BLaER1 treated with 17β-estradiol and CSF1 and Interleukin-3, amounts not matched to agents 10 nM and 100 nM (cell line): Measurements from ENCODE around the gene RIN1.
A peak's percentile ranks its signal among the peaks of the same experiment; 100 is the strongest.
"Not testable (repeated sequence)": the region's sequence is repeated elsewhere in the genome, so short reads cannot be mapped to it uniquely, and the experiment has no call there.

Source experiments
- H3K27ac ChIP-seq, 11 experiments: shearing (Covaris generic); formaldehyde crosslinking; 2 replicates each; pipeline ENCODE4 v1.8.1; 2022
- H3K27me3 ChIP-seq, 11 experiments: shearing (Covaris generic); formaldehyde crosslinking; 2 replicates each; pipeline ENCODE4 v1.8.1; 2022
- H3K36me3 ChIP-seq, 11 experiments: shearing (Covaris generic); formaldehyde crosslinking; 2 replicates each; pipeline ENCODE4 v1.8.1; 2022
- H3K4me1 ChIP-seq, 10 experiments: shearing (Covaris generic); formaldehyde crosslinking; 2 replicates each; pipeline ENCODE4 v1.8.1; 2022
- H3K4me2 ChIP-seq, 11 experiments: shearing (Covaris generic); formaldehyde crosslinking; 2 replicates each; pipeline ENCODE4 v1.8.1; 2022
- H3K4me3 ChIP-seq, 10 experiments: shearing (Covaris generic); formaldehyde crosslinking; 2 replicates each; pipeline ENCODE4 v1.8.1; 2022
- H3K9ac ChIP-seq, 11 experiments: shearing (Covaris generic); formaldehyde crosslinking; 2 replicates each; pipeline ENCODE4 v1.8.1; 2022
- H3K9me3 ChIP-seq, 11 experiments: shearing (Covaris generic); formaldehyde crosslinking; replicated peaks in 1 of 11; 2 replicates each; pipeline ENCODE4 v1.8.1; 2022
- H4K20me1 ChIP-seq, 11 experiments: shearing (Covaris generic); formaldehyde crosslinking; 2 replicates each; pipeline ENCODE4 v1.8.1; 2022
- Cebpa-rat ChIP-seq, 11 experiments: shearing (Covaris generic); IDR thresholded peaks; 2 replicates each; pipeline ENCODE4 v1.8.1; 2022

Gene RIN1

GRCh38 chr11:66362481-66363147 lies 26.4 kb upstream of the RIN1 start:
- Histone ChIP-seq H3K4me1 (peaks cover 0 to 5% (median 0%) of the 10 kb centered on the region in 10 experiments; a peak in 2 of 20 replicates), H3K27me3 (no peaks in the 10 kb centered on the region), H3K4me2 (no peak overlapping the region), H3K9ac (peak overlapping the region in 1 of 11 experiments; percentile 22; a peak in 1 of 22 replicates), H3K9me3 (no peaks in the 10 kb centered on the region), H3K4me3 (no peak overlapping the region), H3K27ac (no peak overlapping the region), H3K36me3 (peaks cover 0 to 75% (median 45%) of the 10 kb centered on the region in 11 experiments; a peak in 19 of 22 replicates), H4K20me1 (peaks cover 0 to 58% (median 20%) of the 10 kb centered on the region in 11 experiments; a peak in 12 of 22 replicates)
- TF ChIP-seq Cebpa-rat (IDR thresholded peaks at IDR 0.05), result no peak

GRCh38 chr11:66361502-66361941 lies 25.3 kb upstream of the RIN1 start:
- Histone ChIP-seq H3K9me3 (no peaks in the 10 kb centered on the region), H3K9ac (peak overlapping the region in 2 of 11 experiments; percentile 14 to 22; a peak in 2 of 22 replicates), H3K36me3 (peaks cover 0 to 66% (median 37%) of the 10 kb centered on the region in 11 experiments; a peak in 17 of 22 replicates), H3K27me3 (no peaks in the 10 kb centered on the region), H3K27ac (peak overlapping the region in 1 of 11 experiments; percentile 22; a peak in 1 of 22 replicates), H3K4me3 (no peak overlapping the region), H3K4me1 (peaks cover 0 to 5% (median 0%) of the 10 kb centered on the region in 10 experiments; a peak in 2 of 20 replicates), H3K4me2 (no peak overlapping the region), H4K20me1 (peaks cover 0 to 51% (median 12%) of the 10 kb centered on the region in 11 experiments; a peak in 10 of 22 replicates)
- no peak for TF ChIP-seq Cebpa-rat (IDR thresholded peaks at IDR 0.05)

DNA sequence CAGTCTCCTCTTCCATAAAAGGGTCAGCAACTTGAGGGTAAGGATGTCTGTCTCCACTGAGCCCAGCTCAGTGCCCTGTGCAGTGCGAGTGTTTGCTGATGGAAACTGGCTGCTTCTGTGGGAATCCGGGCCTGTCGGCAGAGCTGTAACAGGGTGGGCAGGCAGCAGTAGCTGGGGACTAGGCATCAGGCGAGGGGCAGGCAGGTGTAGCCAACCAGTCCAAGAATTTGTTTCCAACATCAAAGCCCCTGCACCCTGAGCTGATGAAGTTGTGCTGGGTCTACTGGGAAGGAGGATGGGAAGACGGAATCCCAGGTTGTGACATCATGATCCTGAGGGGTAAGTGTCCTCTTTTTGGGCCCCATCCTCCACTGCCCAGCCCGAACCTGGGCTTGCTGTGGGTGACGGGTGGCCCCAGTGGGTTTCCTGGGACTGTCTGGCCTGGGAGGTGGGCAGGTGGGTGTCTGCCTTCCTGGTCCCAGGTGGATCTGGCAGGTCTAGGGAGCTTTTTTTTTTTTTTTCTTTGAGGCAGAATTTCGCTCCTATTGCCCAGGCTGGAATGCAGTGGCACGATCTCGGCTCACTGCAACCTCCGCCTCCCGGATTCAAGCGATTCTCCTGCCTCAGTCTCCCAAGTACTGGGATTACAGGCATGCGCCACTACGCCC lies 24.3 kb upstream of the RIN1 start:
- Histone ChIP-seq H4K20me1 (peaks cover 0 to 41% (median 7%) of the 10 kb centered on the region in 11 experiments; a peak in 9 of 22 replicates), H3K4me2 (no peak overlapping the region), H3K9ac (no peak overlapping the region), H3K9me3 (no peaks in the 10 kb centered on the region), H3K4me1 (no peaks in the 10 kb centered on the region), H3K27ac (no peak overlapping the region), H3K4me3 (no peak overlapping the region), H3K36me3 (peaks cover 0 to 58% (median 32%) of the 10 kb centered on the region in 11 experiments; a peak in 17 of 22 replicates), H3K27me3 (no peaks in the 10 kb centered on the region)
- TF ChIP-seq Cebpa-rat (IDR thresholded peaks at IDR 0.05), result no peak

- Histone ChIP-seq H3K4me3 (no peak overlapping the region), H3K9ac (no peak overlapping the region), H3K4me1 (no peaks in the 10 kb centered on the region), H3K4me2 (no peak overlapping the region), H3K36me3 (peaks cover 0 to 59% (median 27%) of the 10 kb centered on the region in 11 experiments; a peak in 17 of 22 replicates), H4K20me1 (peaks cover 0 to 33% (median 7%) of the 10 kb centered on the region in 11 experiments; a peak in 9 of 22 replicates), H3K27me3 (no peaks in the 10 kb centered on the region), H3K9me3 (no peaks in the 10 kb centered on the region), H3K27ac (no peak overlapping the region)
- TF ChIP-seq Cebpa-rat (IDR thresholded peaks at IDR 0.05), result no peak
Observed at GRCh38 chr11:66359662-66360087, 23.4 kb upstream of the RIN1 start.

DNA sequence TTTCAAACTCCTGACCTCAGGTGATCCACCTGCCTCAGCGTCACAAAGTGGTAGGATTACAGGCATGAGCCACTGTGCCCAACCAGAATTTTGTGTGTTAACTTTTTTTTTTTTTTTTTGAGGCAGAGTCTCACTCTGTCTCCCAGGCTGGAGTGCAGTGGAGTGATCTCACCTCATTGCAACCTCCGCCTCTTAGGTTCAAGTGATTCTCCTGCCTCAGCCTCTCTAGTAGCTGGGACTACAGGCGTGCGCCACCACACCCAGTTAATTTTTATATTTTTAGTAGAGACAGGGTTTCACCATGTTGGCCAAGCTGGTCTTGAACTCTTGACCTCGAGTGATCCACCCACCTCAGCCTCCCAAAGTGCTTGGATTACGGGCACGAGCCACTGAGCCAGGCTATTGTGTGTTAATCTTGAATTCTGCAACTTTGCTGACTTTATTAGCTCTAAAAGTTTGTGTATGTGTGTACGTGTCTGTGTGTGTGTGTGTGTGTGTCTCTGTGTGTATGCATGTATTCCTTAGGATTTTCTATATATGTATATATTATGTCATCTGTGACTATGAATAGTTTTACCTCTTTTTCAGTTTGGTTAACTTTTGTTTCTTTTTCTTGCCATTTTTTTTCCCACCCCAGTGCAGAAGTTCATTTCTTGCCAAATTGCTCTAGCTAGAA lies 14.5 kb upstream of the RIN1 start:
- H3K4me1 ChIP-seq, result peaks cover 23 to 33% (median 28%) of the 10 kb centered on the region in 10 experiments
- H3K9me3 ChIP-seq, H4K20me1 ChIP-seq, H3K27ac ChIP-seq, H3K27me3 ChIP-seq, H3K9ac ChIP-seq, H3K4me2 ChIP-seq, H3K4me3 ChIP-seq: not testable (repeated sequence)
- peaks cover 0 to 29% (median 14%) of the 10 kb centered on the region in 11 experiments; a peak in 15 of 22 replicates for H3K36me3 ChIP-seq

DNA sequence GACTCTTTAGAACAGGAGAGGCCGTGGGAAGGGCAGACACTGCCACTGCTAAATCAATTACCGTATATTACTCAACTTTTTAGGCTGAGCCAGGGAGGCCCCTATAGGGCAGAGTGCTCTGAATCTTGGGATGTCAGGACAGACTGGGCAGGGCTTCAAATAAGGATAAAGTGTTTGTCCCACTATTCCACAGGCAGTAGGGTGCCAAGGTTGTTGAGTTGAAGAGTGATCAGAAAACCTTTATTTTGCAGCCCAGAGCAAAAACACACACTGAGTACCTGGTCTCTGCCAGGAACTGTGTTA lies 12.8 kb upstream of the RIN1 start:
- H3K27me3 ChIP-seq, result no peaks in the 10 kb centered on the region
- TF ChIP-seq Cebpa-rat (IDR thresholded peaks at IDR 0.05), result no peak
- peak overlapping the region in 3 of 11 experiments; percentile 16 to 86 (median 30); a peak in 2 of 22 replicates for H3K9ac ChIP-seq
- H3K4me3 ChIP-seq, result peak overlapping the region in 1 of 10 experiments; percentile 98; a peak in 1 of 20 replicates
- H3K4me1 ChIP-seq, result peaks cover 32 to 44% (median 38%) of the 10 kb centered on the region in 10 experiments
- H3K4me2 ChIP-seq, result peak overlapping the region in 9 of 11 experiments; percentile 57 to 100 (median 79); a peak in 15 of 22 replicates
- H3K27ac ChIP-seq, result no peak overlapping the region
- no peaks in the 10 kb centered on the region for H3K9me3 ChIP-seq
- H4K20me1 ChIP-seq, result peaks cover 0 to 7% (median 5%) of the 10 kb centered on the region in 11 experiments; a peak in 7 of 22 replicates
- H3K36me3 ChIP-seq, result peaks cover 0 to 12% (median 5%) of the 10 kb centered on the region in 11 experiments; a peak in 15 of 22 replicates

DNA sequence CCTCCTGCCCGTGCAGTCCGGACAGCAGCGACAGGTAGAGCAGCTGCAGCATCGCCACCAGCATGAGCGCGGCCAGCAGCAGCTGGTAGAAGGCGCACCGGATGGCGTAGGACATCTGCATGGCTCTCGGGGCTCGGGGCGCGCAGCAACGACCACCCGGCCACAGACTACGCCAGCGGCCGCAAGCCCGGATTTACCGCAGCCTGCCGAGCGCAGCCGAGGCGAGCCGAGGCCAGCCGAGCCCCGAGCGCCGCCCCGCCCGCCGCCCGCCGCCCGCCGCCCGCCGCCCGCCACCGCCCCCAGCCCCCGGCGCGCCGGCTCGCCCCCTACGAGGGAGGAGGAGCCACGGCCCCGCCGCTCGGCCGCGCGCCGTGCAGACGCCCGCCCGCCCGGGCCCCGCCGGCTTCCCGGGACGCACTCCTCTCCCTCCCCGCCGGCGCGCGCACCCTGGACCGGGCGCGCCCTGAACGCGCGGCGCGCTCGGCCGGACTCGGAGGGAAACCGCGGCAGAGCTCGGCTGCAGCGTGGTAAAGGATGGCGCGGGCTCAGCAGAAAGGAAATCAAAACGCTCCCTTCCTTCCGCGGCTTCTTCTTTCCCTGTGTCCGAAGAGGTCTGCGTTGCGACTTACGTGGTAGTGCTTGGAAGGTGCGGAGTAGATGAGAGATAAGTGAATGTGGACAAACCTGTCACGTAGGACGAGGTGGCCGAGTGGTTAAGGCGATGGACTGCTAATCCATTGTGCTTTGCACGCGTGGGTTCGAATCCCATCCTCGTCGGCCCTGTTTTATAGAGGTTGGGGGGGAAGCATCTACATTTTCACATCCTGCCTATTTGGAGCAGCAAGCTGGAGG lies 11.4 kb upstream of the RIN1 start, which contains the start of gene B4GAT1:
B4GAT1 (minus strand) TSS at position 205 of the 852 bp plus-strand sequence; CDS start at position 121, 84 bp downstream.
- peaks cover 0 to 12% (median 8%) of the 10 kb centered on the region in 11 experiments; a peak in 17 of 22 replicates for H3K36me3 ChIP-seq
- H3K4me1 ChIP-seq, result peaks cover 43 to 56% (median 49%) of the 10 kb centered on the region in 10 experiments
- H3K9me3 ChIP-seq, result no peaks in the 10 kb centered on the region
- peak within 1 kb of the TSS; percentile 73 to 98 (median 85) for H3K4me3 ChIP-seq
- H4K20me1 ChIP-seq, result peaks cover 0 to 20% (median 14%) of the 10 kb centered on the region in 11 experiments; a peak in 10 of 22 replicates
- no peaks in the 10 kb centered on the region for H3K27me3 ChIP-seq
- H3K27ac ChIP-seq, result peak within 1 kb of the TSS; percentile 43 to 83 (median 73); a peak in 21 of 22 replicates
- TF ChIP-seq Cebpa-rat (IDR thresholded peaks at IDR 0.05), result no peak
- H3K9ac ChIP-seq, result peak within 1 kb of the TSS; percentile 86 to 94 (median 91)
- peak within 1 kb of the TSS; percentile 89 to 100 (median 100) for H3K4me2 ChIP-seq
